H54 (cell line): ENCODE results near the gene PIGL.
A peak's percentile ranks its signal among the peaks of the same experiment; 100 is the strongest.

Experiments used
- DNase-seq: peaks from one replicate; pipeline ENCODE4 v3.0.0; 2011; ENCODE audit warnings: low spot score, mixed read lengths; ENCODE audit not compliant: insufficient read length
- FAIRE-seq: peaks from 3 replicates; lab custom pipeline; 2011; peaks lifted over from hg19 to GRCh38; lab: Jason Lieb, UNC
- POLR2A ChIP-seq: IDR thresholded peaks from 2 replicates; pipeline ENCODE4 v1.6.1; 2011; ENCODE audit warnings: low read depth, mild to moderate bottlenecking, low read length

The PIGL gene

DNA sequence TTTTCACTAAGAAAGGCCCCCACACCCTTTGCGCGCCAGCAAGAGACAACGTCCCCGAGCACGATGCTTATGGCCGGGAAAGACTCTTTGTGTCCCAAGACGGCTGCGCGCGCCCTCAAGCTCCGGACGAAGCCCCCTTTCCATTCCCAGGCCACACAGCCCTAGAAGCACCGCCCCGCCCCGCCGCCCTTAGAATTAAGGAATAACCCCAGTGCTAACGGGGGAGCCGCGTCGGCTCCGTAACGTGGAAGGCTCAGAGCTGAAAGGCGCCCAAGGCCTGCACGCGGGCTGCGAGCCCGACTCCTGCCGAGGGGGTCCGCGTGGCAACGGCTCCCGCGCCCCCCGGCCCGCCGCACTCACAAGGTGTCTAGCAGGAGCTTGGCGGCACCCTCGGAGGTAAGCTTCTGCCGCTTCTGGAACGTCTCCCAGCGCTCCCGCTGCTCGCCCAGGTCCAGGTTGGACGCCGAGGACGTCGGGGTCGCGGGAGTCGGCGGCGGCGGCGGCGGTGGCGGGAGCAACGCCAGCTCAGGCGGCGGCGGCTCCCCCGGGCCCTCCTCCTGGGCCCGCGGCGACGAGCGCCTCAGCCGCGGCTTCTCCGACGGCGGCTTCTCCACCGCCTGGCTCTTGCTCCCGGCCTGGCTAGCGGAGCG lies 135.8 kb downstream of the PIGL start:
- no peak for FAIRE-seq
- no peak for DNase-seq

DNA sequence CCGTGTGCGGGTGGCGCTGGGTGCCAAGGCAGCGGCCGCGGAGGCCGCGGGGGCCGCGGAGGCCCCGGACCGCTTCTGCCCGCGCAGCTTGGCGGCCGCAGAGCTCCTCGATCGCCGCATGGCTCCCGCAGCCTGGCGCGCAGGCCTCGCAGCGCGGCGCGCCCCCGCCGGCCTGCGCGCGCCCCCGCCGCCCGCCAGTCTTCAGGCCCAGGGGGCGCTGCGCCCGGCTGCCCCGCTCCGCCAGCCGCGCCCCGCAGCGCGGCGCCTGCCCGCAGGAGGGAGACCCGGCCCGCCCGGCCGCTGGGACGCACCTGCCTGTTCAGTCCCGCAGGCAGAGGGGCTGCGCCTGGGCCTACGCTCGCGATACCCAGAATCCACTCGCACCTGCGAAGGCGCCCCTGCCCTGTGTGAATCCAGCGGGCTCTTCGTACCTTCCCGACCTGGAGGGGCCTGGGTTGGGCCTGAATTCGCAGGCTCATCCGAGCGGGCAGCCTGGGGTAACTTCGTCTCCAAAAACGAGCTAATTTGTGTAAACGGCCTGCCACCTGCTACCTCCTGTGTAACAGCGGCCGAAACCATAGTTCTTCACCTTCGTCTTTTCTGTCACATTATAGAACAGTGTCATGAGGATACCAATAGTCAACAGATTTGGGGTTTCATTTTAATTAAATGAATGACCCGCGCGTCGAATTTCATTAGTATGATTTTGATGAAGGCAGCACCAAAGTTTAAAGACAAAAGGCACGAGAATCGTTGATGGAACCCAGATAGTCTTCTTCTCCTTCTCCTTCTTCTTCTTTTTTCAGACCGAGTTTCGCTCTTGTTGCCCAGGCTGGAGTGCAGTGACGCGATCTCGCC lies 136.5 kb downstream of the PIGL start, which contains the start of gene CENPV:
CENPV (minus strand) TSS at position 153 of the 858 bp plus-strand sequence; CDS start at position 120, 33 bp downstream.
- DNase-seq (peak; percentile 40), FAIRE-seq (no peak)
- peak; percentile 19; the same call in 1 of the 2 replicates for TF ChIP-seq POLR2A

More for the DNA sequence above, 135.8 kb downstream of the PIGL start:
- no peak for TF ChIP-seq POLR2A

DNA sequence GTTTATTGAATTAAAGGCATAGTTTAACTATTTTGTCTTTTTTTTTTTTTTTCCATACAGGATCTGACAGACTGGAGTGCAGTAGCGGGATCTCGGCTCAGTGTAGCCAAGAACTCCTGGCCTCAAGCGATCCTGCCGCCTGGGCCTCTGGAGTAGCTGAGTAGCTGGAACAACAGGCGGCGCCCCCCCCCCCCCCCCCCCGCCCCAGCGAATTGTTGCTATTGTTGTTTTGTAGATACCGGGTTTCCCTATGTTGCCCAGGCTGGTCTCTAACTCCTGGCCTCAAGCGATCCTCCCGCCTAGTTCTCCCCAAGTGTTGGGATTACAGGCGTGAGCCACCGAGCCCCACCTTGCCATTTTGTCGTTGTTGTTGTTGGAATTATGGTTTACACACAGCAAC lies 137.6 kb downstream of the PIGL start:
- DNase-seq: no peak

DNA sequence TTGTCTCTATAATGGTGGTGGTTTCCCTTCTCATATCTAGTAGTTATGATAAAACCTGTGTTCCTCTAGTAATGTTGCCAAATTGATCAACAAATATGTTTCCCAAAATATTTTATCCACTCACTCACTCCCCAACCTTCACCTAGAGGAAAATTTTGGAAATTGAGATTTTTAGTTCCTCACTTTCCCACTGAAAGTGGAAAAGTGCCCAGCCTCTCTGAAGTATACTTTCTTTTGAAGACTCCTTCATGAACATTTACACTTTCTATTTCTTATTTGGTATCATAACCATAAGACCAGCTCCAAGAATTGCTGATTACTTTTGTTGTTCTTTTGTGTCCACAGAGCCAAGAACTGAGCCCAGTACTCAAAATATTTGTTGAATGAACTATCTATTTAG lies 141.4 kb downstream of the PIGL start:
- FAIRE-seq (no peak), DNase-seq (no peak)

More for the DNA sequence above, 137.6 kb downstream of the PIGL start:
- no peak for TF ChIP-seq POLR2A
- FAIRE-seq: no peak

DNA sequence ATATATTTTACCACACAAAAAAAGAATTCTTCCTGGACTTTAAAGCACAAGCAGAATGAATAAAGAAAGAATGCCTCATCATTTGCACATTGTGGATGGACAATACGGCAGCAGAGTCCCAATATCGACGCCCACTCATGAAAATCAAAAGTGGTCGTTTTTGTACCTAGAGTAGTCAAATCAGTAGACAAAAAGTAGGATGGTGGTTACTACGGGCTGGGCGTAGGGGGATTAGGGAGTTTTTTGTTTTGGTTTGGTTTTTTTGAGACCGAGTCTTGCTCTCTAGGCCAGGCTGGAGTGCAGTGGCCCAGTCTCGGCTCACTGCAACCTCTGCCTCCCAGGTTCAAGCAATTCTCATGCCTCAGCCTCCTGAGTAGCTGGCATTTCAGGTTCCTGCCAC lies 144.9 kb downstream of the PIGL start:
- no peak for FAIRE-seq

More for the DNA sequence above, 141.4 kb downstream of the PIGL start:
- no peak for TF ChIP-seq POLR2A

DNA sequence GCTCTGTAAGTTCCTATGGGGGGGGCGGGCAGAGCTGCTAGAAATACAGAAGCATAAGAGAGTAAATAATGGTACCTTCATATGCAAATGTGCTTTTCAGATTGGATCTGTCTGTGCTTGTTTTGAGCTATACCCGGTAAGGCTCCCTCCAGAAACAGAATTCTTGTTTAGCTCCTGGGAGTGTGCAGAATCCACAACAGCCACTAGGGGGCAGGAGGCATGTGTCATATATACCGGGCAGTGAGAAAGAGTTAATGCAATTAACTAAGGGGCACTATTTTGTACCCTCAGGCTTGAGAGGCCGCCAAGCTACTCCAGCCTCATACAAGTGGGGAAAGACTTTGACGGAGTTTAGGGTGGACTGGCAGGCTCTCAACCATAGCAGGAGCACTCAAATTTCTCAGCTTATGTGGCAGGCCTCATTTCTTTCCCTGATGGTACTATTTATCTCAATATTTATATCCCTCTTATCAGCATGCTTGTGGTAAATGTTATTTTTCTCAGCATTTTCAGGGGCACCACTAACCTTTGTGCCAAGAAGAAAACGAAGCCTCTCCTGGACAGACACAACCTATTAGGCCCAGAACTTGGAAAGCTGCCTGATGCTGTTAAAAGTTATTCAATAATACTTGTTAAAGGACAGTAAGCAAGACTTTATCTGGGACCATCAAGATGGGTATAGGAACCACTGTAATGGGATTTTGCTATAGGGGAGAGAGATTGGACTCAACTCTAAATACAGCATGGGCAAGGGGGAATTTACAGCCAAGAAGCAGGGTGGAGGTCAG lies 146.9 kb downstream of the PIGL start:
- FAIRE-seq (peak; percentile 78), DNase-seq (peak; percentile 33)
- TF ChIP-seq POLR2A: no peak

More for the DNA sequence above, 144.9 kb downstream of the PIGL start:
- no peak for DNase-seq
- no peak for TF ChIP-seq POLR2A

DNA sequence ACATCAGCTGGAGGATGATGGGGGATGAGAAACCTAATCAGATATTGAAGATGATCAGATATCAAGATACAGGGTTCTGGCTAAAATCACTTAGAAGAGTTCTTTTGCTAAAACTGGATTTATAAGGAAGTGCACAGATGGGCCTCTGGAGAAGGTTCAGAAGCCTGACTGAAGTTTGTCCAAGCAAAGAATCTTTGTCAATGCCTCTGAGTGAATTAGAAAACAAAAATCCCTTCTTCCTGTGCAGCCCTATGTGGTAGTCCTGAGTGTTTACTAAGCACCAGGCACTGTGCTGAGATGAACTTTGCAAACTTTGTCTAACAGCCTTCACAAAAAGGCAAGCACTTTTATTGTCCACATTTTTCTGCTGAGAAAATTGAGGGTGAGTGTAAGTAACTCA lies 147.6 kb downstream of the PIGL start:
- TF ChIP-seq POLR2A: no peak
- no peak for DNase-seq
- FAIRE-seq: no peak

DNA sequence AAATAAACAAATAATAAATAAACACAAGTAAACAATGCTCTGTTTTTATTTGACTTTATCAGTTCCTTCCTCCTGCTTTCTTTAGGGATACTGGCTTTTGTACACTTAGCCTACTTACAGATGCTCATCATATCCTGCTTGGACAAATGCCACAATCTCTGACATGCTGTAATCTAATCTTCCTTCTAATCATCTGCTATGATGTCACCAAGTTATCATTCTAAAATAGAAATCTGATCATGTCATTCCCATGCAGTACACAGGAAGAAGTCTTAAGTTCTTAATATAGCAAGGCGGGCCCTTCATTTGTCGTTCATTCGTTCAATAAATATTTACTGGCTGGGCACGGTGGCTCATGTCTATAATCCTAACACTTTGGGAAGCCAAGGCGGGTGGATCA lies 154.7 kb downstream of the PIGL start:
- no peak for TF ChIP-seq POLR2A
- DNase-seq (no peak), FAIRE-seq (no peak)

DNA sequence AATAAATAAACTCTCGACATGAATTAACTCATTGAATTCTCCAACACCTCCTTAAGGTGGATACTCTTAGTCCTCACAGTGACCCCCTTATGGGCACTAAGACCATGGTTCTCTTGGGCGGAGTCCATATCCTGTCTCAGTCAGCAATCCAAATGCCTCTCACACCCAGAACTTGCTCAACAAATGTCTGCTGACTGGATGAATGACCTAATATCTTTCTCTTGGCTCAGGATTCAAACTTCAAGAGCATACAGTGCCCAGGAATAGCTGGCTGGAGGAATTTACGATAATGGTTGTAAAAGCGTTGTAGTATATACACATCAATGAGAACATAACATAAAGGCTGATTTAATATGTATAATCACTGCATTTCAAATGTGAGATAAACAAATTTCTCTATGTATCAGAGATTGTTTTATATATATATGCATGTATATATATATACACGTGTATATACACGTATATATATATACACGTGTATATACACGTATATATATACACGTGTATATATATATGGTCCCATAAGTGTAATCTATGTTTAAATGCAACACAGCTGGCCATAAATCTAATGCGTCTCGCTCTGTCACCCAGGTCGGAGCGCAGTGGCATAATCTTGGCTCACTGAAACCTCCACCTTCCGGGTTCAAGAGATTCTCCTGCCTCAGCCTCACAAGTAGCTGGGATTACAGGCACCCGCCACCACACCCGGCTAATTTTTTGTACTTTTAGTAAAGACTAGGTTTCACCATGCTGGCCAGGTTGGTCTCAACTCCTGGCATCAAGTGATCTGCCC lies 157.3 kb downstream of the PIGL start:
- peak; percentile 66 for FAIRE-seq
- no peak for DNase-seq
- no peak for TF ChIP-seq POLR2A
